NK-92 (cell line): ENCODE results near the gene LANCL3.
"Not testable (repeated sequence)": the region's sequence is repeated elsewhere in the genome, so short reads cannot be mapped to it uniquely, and the experiment has no call there.

Source experiments
- DNase-seq: peaks from one replicate; lab custom pipeline; 2025; ENCODE audit not compliant: unreplicated experiment; lab: John Stamatoyannopoulos, UW

The LANCL3 gene

GRCh38 chrX:37571426-37572107 is at the start of gene LANCL3:
TSS of gene LANCL3 (plus strand) at chrX:37571661. CDS start at chrX:37571871, 210 bp downstream.
- DNase-seq, result not testable (repeated sequence)

- DNase-seq, result not testable (repeated sequence)
These were observed 47.8 kb upstream of the LANCL3 start for GRCh38 chrX:37523673-37524072.

- no peak for DNase-seq
These were observed 29.5 kb upstream of the LANCL3 start for GRCh38 chrX:37541991-37542390.

- no peak for DNase-seq
These were observed 28.7 kb upstream of the LANCL3 start for GRCh38 chrX:37542791-37543190.

GRCh38 chrX:37543324-37543723 is 28.1 kb upstream of the LANCL3 start:
- no peak for DNase-seq

GRCh38 chrX:37544531-37544930 is 26.9 kb upstream of the LANCL3 start:
- not testable (repeated sequence) for DNase-seq

GRCh38 chrX:37545066-37545465 is 26.4 kb upstream of the LANCL3 start:
- DNase-seq, result no peak

GRCh38 chrX:37549619-37550018 is 21.8 kb upstream of the LANCL3 start:
- not testable (repeated sequence) for DNase-seq

- DNase-seq, result no peak
These were observed 18.0 kb upstream of the LANCL3 start for GRCh38 chrX:37553476-37553875.

GRCh38 chrX:37565254-37565653 is 6.2 kb upstream of the LANCL3 start:
- DNase-seq, result not testable (repeated sequence)

GRCh38 chrX:37570349-37570748 is 1.1 kb upstream of the LANCL3 start:
- not testable (repeated sequence) for DNase-seq

- DNase-seq, result not testable (repeated sequence)
These were observed 687 bp downstream of the LANCL3 start for GRCh38 chrX:37572108-37572587.

GRCh38 chrX:37573121-37573520 is 1.7 kb downstream of the LANCL3 start:
- not testable (repeated sequence) for DNase-seq

GRCh38 chrX:37578045-37578444 is 6.6 kb downstream of the LANCL3 start:
- DNase-seq, result no peak

GRCh38 chrX:37580080-37580479 is 8.6 kb downstream of the LANCL3 start:
- DNase-seq, result no peak

GRCh38 chrX:37587337-37587736 is 15.9 kb downstream of the LANCL3 start:
- not testable (repeated sequence) for DNase-seq

GRCh38 chrX:37590047-37590446 is 18.6 kb downstream of the LANCL3 start:
- DNase-seq, result no peak

- no peak for DNase-seq
These were observed 23.4 kb downstream of the LANCL3 start for GRCh38 chrX:37594755-37595382.

- no peak for DNase-seq
These were observed 28.3 kb downstream of the LANCL3 start for GRCh38 chrX:37599729-37600128.

- no peak for DNase-seq
These were observed 32.5 kb downstream of the LANCL3 start for GRCh38 chrX:37603938-37604409.

- no peak for DNase-seq
These were observed 35.8 kb downstream of the LANCL3 start for GRCh38 chrX:37607243-37607642.

- no peak for DNase-seq
These were observed 36.7 kb downstream of the LANCL3 start for GRCh38 chrX:37608156-37608555.
